ENCODE data around the gene DTHD1. TPM values are rescaled to one million over a fixed set of nuclear protein-coding genes. Genes with fewer than 3 reads are reported as not detected.

The DTHD1 gene
- total and polyA plus RNA-seq, 2 experiments from 2014 or later = not detected

DNA sequence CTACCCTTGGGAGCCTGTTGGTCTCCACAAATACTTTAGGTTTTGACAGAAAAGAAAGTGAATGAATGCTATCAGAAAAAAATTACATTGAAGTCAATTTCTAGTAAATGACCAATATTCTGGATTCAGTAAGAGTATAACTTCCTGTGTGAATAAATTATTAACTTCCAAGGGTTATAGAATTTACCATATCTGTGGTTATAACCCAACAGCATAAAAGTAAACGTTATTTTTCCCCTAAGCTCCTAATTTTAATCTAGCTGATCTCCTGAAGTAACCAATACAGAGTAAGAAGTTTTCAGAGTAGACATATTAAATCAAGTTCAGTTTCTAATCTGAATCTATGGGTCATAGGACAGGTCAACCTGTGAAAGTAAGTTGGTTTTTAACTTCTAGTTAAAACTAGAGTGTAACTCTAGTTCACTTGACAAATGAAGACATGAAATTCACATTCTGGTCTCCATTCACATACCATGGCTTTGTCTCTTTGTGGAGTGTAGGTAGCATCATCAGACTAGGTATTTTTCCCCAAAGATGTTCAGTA lies 22.8 kb downstream of the DTHD1 start:
- H3K4me1 ChIP-seq (ENCODE audit: insufficient read depth) = no peaks in the 10 kb centered on the region
- H3K4me2 ChIP-seq (ENCODE audit: unreplicated experiment) = no peak overlapping the region
- no peaks in the 10 kb centered on the region for H3K79me2 ChIP-seq (ENCODE audit: insufficient read depth)
- WGBS, 2 experiments (ENCODE audit: low coverage in 1 of 2, low lambda C conversion rate in 2 of 2, missing lambda C conversion rate in 2 of 2) = 0% methylated on average over 1 of the region's 1 CpG
- no peak overlapping the region for H2AFZ ChIP-seq
- H3K36me3 ChIP-seq (ENCODE audit: low read depth) = no peaks in the 10 kb centered on the region
- no peak for DNase-seq
- in situ Hi-C loops (cut with MboI) = loop anchor here (25.0 kb wide), 1 partner anchor 108 kb away; no protein-coding TSS in a partner anchor
- no peak overlapping the region for H3K4me3 ChIP-seq
- TF ChIP-seq EZH2phosphoT487 (IDR thresholded peaks at IDR 0.05; ENCODE audit: insufficient read depth, low read depth) (no peak), EZH2 (IDR thresholded peaks at IDR 0.05; ENCODE audit: insufficient read depth, poor library complexity, severe bottlenecking) (no peak)
- no peaks in the 10 kb centered on the region for H3K9me2 ChIP-seq (ENCODE audit: insufficient read depth)
- no peaks in the 10 kb centered on the region for H3F3A ChIP-seq (ENCODE audit: insufficient read depth)
- no peak overlapping the region for H3K27ac ChIP-seq
- no peaks in the 10 kb centered on the region for H3K27me3 ChIP-seq (replicated peaks; ENCODE audit: insufficient read depth)
- H4K20me1 ChIP-seq (ENCODE audit: insufficient read depth) = no peaks in the 10 kb centered on the region
- no peaks in the 10 kb centered on the region for H3K9me3 ChIP-seq (ENCODE audit: low read depth)
- no peak overlapping the region for H3K9ac ChIP-seq

DNA sequence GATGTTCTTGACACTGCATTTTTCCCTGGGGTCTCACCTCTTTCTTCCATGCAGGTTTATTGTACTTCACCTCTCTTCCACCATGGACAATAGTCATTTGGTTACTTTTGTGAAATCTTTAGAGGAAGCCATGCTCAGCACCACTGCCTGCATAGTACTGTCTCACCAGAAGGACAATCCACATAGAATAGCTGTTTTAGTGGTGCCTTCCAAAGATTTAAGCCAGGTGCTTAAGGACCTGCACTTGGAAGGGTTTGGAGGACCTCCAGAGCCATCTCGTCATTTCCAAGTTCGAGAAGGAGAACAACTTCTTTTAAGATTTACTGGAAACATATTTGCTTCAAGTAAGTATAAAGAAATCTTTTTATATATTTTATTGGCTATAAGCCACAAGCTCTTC lies 26.7 kb downstream of the DTHD1 start:
- H3K9me2 ChIP-seq (ENCODE audit: insufficient read depth) = no peaks in the 10 kb centered on the region
- no peaks in the 10 kb centered on the region for H4K20me1 ChIP-seq (ENCODE audit: insufficient read depth)
- in situ Hi-C loops (cut with MboI) = loop anchor here (25.0 kb wide), 1 partner anchor 104 kb away; no protein-coding TSS in a partner anchor
- H3K4me3 ChIP-seq = no peak overlapping the region
- H3K36me3 ChIP-seq (ENCODE audit: low read depth) = no peaks in the 10 kb centered on the region
- H3K9me3 ChIP-seq (ENCODE audit: low read depth) = no peaks in the 10 kb centered on the region
- TF ChIP-seq EZH2 (IDR thresholded peaks at IDR 0.05; ENCODE audit: insufficient read depth, poor library complexity, severe bottlenecking) (no peak), EZH2phosphoT487 (IDR thresholded peaks at IDR 0.05; ENCODE audit: insufficient read depth, low read depth) (no peak)
- DNase-seq = no peak
- no peak overlapping the region for H3K27ac ChIP-seq
- no peak overlapping the region for H3K4me2 ChIP-seq (ENCODE audit: unreplicated experiment)
- H2AFZ ChIP-seq = no peak overlapping the region
- H3K79me2 ChIP-seq (ENCODE audit: insufficient read depth) = no peaks in the 10 kb centered on the region
- no peaks in the 10 kb centered on the region for H3F3A ChIP-seq (ENCODE audit: insufficient read depth)
- no peaks in the 10 kb centered on the region for H3K27me3 ChIP-seq (replicated peaks; ENCODE audit: insufficient read depth)
- 0% methylated on average over 2 of the region's 2 CpGs for WGBS, 2 experiments (ENCODE audit: low coverage in 1 of 2, low lambda C conversion rate in 2 of 2, missing lambda C conversion rate in 2 of 2)
- H3K9ac ChIP-seq = no peak overlapping the region
- H3K4me1 ChIP-seq (ENCODE audit: insufficient read depth) = no peaks in the 10 kb centered on the region

DNA sequence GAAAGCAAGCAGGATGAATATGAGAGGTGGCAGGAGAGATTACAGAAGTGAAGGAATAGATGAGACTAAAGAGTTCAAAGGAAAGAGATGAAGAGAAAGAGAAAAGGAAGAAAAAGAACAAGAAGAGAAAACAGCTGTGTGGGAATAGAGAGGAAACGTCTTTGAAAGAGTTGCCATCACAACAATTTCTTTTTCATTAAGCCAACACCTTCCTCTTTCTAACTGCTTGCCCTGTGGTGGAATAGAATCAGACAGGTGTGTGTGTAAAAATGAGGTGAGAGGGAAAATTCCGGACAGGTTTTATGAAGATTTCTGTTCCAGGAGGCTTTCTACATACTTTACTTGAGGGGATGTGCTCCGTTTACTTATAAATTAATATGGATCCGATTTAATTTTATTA lies 28.8 kb downstream of the DTHD1 start:
- Histone ChIP-seq H4K20me1 (ENCODE audit: insufficient read depth) (no peaks in the 10 kb centered on the region), H3K4me1 (ENCODE audit: insufficient read depth) (no peaks in the 10 kb centered on the region), H3K27me3 (replicated peaks; ENCODE audit: insufficient read depth) (no peaks in the 10 kb centered on the region), H3K9ac (no peak overlapping the region), H3K9me2 (ENCODE audit: insufficient read depth) (no peaks in the 10 kb centered on the region), H3K9me3 (ENCODE audit: low read depth) (no peaks in the 10 kb centered on the region), H2AFZ (no peak overlapping the region), H3K4me3 (no peak overlapping the region), H3F3A (ENCODE audit: insufficient read depth) (no peaks in the 10 kb centered on the region), H3K4me2 (ENCODE audit: unreplicated experiment) (no peak overlapping the region), H3K79me2 (ENCODE audit: insufficient read depth) (no peaks in the 10 kb centered on the region), H3K27ac (no peak overlapping the region), H3K36me3 (ENCODE audit: low read depth) (no peaks in the 10 kb centered on the region)
- WGBS, 2 experiments (ENCODE audit: low coverage in 1 of 2, low lambda C conversion rate in 2 of 2, missing lambda C conversion rate in 2 of 2) = 10 to 15% methylated on average over 4 of the region's 4 CpGs
- TF ChIP-seq EZH2 (IDR thresholded peaks at IDR 0.05; ENCODE audit: insufficient read depth, poor library complexity, severe bottlenecking) (no peak), EZH2phosphoT487 (IDR thresholded peaks at IDR 0.05; ENCODE audit: insufficient read depth, low read depth) (no peak)
- no peak for DNase-seq
- in situ Hi-C loops (cut with MboI) = loop anchor here (25.0 kb wide), 1 partner anchor 102 kb away; no protein-coding TSS in a partner anchor

DNA sequence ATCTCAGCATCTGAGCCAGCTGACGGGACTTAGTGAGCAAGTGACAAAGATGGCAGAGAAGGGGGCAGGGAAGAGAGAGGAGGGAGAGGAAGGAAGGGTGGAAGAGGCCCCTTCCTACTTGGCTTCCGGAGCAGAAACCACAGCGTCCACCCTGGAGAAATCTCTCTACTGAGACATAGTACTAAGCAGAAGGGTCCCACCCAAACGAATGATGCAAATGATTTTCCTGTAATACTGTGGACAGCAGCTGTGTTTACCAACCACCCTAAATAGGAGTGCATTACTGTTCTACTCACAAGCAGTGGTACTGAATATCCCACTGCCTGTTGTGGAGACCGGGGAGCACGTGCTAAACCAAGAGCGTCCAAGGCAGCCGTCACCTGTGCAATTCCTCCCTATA lies 29.4 kb downstream of the DTHD1 start:
- no peak for DNase-seq
- Histone ChIP-seq H3K4me3 (no peak overlapping the region), H3F3A (ENCODE audit: insufficient read depth) (no peaks in the 10 kb centered on the region), H2AFZ (no peak overlapping the region), H3K4me1 (ENCODE audit: insufficient read depth) (no peaks in the 10 kb centered on the region), H3K27me3 (replicated peaks; ENCODE audit: insufficient read depth) (no peaks in the 10 kb centered on the region), H3K9me2 (ENCODE audit: insufficient read depth) (no peaks in the 10 kb centered on the region), H3K4me2 (ENCODE audit: unreplicated experiment) (no peak overlapping the region), H3K9me3 (ENCODE audit: low read depth) (no peaks in the 10 kb centered on the region), H3K27ac (no peak overlapping the region), H3K9ac (no peak overlapping the region), H3K79me2 (ENCODE audit: insufficient read depth) (no peaks in the 10 kb centered on the region), H3K36me3 (ENCODE audit: low read depth) (no peaks in the 10 kb centered on the region), H4K20me1 (ENCODE audit: insufficient read depth) (no peaks in the 10 kb centered on the region)
- no peak for TF ChIP-seq EZH2phosphoT487 (IDR thresholded peaks at IDR 0.05; ENCODE audit: insufficient read depth, low read depth)
- no peak for TF ChIP-seq EZH2 (IDR thresholded peaks at IDR 0.05; ENCODE audit: insufficient read depth, poor library complexity, severe bottlenecking)
- WGBS, 2 experiments (ENCODE audit: low coverage in 1 of 2, low lambda C conversion rate in 2 of 2, missing lambda C conversion rate in 2 of 2) = 33 to 39% methylated on average over 8 of the region's 8 CpGs
- in situ Hi-C loops (cut with MboI) = loop anchor here (25.0 kb wide), 1 partner anchor 102 kb away; no protein-coding TSS in a partner anchor
